D721Med (cell line): ENCODE data around the gene CCDC61.

Experiments
- DNase-seq: peaks from one replicate; pipeline ENCODE4 v3.0.0; 2011; ENCODE audit warnings: low spot score; ENCODE audit not compliant: insufficient read length
- FAIRE-seq: peaks from 2 replicates; lab custom pipeline; 2011; peaks lifted over from hg19 to GRCh38; lab: Jason Lieb, UNC
- CTCF ChIP-seq: IDR thresholded peaks from 2 replicates; pipeline ENCODE4 v1.5.1; 2012; ENCODE audit warnings: mild to moderate bottlenecking, control low read depth; ENCODE audit not compliant: insufficient read depth; ENCODE audit errors: missing control alignments

The CCDC61 gene

DNA sequence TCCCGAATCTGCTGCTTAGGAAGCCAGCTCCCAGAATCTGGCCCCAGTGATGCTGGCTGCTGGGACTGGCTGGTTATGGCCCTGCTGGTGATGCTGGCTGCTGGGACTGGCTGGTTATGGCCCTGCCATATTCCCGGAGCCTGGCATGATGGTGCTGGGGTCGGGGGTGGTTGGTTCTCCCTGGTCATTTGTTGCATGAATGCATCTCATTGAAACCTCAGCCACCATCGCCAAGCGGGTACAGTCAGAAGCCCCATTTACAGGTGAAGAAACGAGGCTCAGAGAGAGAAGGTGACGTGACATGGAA is 25.5 kb downstream of the CCDC61 start:
- no peak for TF ChIP-seq CTCF
- FAIRE-seq (no peak), DNase-seq (no peak)

DNA sequence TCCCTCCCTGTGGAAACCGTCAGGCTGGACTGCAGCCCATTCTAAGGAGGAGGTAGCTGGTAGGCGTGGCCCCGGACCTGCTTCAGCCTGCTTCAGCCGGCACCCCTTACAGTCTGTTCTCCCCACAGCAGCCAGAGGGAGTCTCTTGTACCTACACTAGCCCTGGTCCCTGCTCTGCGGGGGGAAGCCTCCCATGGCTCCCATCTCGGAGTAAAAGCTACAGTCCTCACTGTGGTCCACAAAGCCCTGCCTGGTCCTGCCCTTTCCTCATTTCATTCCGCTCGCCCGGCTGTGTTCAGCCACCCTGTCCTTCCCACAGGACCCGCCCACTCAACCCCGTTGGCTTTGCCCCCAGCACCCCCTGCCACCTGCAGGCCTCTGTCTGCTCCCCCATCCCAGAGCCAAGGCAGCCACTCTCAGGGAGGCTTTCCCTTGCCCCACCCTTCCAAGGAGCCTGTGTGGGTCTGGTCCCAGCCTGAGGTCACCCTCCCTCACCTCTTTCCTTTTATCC is 26.3 kb downstream of the CCDC61 start:
- DNase-seq (no peak), FAIRE-seq (no peak)
- no peak for TF ChIP-seq CTCF

DNA sequence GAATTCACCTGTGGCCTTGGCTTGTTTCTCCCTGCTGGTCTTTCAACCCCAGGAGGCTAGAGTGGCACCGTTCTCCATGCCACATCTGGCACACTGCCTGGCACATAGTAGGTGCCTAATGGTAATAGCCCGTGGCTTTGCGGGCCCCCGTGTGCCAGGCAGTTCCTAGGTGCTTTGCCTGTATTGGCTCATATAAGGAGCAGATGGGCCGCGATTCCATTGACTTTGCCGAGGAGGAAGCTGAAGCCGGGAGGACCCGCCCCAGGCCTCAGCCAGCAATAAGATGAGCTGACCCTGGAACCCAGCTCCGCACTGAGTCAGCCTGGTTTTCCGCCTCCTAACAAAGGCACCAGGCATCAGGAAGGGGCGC is 26.8 kb downstream of the CCDC61 start:
- FAIRE-seq = no peak
- DNase-seq = no peak
- TF ChIP-seq CTCF = no peak

- no peak for DNase-seq
- no peak for TF ChIP-seq CTCF
- FAIRE-seq = no peak
These were observed 27.4 kb downstream of the CCDC61 start, which contains the start of gene PGLYRP1 for GRCh38 chr19:46022431-46023310. Gene PGLYRP1 (minus strand): TSS chr19:46023053. CDS start chr19:46023021, 32 bp downstream.

DNA sequence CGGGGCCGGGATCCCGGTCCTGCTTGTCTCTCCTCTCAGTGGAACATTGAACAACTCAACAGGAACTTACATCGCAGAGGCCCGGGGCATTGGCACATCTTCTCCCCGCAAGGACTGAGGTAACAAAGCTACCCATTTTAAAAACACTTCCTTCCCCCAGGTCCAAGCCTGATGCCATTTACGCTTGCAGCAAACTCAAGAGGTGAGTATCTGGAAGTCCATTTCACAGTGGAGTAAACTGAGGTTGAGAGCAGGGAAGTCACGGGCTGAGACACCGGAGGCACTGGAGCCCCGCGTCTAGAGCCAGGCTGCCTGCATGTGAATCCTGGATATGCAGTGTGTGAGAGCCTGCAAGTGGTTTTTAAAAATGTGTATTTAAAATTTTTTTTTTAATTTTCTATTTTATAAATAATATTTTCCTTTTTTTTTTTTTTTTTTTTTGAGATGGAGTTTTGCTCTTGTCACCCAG is 28.1 kb downstream of the CCDC61 start:
- no peak for FAIRE-seq
- TF ChIP-seq CTCF = no peak
- no peak for DNase-seq

DNA sequence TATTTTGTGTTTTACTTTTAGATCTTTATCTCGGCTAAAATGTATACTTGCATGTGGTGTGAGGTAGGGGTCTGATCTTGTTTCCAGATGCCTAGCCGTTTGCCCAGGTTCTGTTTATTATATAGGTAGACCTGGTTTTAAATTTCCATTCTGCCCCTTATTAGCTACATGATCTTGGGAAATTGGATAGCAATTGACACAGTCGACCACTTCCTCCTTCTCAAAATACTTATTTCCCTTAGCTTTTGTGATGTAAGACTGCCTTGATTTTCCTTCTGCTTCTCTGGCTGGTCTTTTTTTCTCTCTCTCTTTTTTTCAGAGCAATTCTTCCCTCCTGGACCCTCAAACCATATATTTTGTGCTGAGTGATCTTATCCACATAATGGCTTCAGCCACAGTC is 30.6 kb downstream of the CCDC61 start:
- TF ChIP-seq CTCF = no peak
- DNase-seq (no peak), FAIRE-seq (no peak)

DNA sequence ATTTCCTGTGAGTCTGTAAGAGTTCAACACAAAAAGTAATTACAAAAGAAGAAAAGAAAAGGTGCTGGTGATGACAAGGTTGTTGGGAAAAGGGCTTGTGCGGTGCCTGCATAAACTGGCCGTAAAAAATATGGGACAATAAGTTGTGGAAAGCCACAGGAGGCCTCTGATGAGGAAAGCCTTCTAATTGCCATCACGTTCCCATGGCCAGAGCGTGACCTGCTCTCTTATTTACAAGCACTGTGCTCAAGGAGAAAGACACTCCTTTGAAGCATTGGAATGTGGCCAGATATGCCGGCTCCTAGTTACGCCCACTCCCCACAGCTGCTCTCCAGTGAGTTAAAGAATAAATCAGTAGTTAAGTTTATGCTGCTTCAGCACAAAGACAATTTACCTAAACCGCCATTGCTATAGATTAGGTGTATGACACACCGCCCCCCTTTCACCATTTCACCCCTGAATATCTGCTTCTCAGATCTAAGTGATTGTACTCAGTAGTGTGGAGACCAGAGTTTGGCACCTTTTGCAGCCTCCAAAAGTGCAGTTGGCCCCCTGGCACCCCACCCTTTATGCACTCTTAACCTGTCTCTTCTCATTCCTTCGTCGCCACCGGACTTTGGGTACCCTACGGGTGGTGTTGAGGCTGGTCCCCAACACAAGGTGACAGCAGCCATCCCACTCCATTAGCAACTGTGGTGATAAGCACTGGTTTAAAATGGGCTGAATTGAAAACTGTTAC is 35.7 kb downstream of the CCDC61 start:
- DNase-seq (no peak), FAIRE-seq (no peak)
- TF ChIP-seq CTCF = no peak
